ENCODE results near the gene PBRM1.
A peak's percentile ranks its signal among the peaks of the same experiment; 100 is the strongest.

PBRM1 gene

DNA sequence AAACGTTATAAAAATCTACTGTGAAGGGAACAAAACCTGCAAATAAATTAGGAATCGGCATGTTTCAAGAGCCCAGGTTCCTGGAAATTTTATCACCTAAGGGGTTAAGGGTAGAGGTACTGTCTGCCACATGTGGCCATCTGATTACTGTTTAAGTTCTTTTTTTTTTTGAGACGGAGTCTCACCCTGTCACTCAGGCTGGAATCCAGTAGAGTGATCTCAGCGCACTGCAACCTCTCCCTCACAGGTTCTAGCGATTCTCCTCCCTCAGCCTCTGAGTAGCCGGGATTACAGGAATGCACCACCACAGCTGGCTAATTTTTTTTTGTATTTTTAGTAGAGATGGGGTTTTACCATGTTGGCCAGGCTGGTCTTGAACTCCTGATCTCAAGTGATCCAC, 113.5 kb downstream of the PBRM1 start:
- Histone ChIP-seq H3K4me1 (ENCODE audit: control insufficient read depth, insufficient read depth, low read length, unreplicated experiment) (peaks cover 4% of the 10 kb centered on the region), H3K4me3 (ENCODE audit: low read depth, low read length) (no peak overlapping the region), H3K27me3 (ENCODE audit: insufficient read depth, low read length) (no peaks in the 10 kb centered on the region), H3K79me2 (ENCODE audit: control insufficient read depth, insufficient read depth, low read length, unreplicated experiment) (no peaks in the 10 kb centered on the region), H3K27ac (ENCODE audit: low read depth, low read length) (no peak overlapping the region), H3K36me3 (ENCODE audit: insufficient read depth, low read length) (peaks cover 2% of the 10 kb centered on the region; the same call in 1 of the 2 replicates), H2AFZ (ENCODE audit: low read length, unreplicated experiment) (no peak overlapping the region)

DNA sequence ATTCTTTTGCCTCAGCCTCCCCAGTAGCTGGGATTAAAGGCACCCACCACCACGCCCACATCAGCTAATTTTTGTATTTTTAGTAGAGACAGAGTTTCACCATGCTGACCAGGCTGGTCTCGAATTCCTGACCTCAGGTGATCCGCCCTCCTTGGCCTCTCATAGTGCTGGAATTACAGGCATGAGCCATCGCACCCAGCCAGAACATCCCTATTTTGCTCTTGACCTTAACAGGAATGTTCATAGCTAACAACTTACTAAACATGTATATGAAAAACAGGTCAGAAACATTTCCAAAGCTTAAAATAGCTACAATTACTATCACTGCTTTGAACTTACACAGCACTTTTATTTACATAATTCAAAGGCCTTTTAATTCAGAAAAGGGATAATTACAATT, 115.6 kb downstream of the PBRM1 start:
- Histone ChIP-seq H3K27ac (ENCODE audit: low read depth, low read length) (peak overlapping the region; percentile 38), H3K4me3 (ENCODE audit: low read depth, low read length) (no peak overlapping the region), H3K79me2 (ENCODE audit: control insufficient read depth, insufficient read depth, low read length, unreplicated experiment) (no peaks in the 10 kb centered on the region), H2AFZ (ENCODE audit: low read length, unreplicated experiment) (no peak overlapping the region), H3K27me3 (ENCODE audit: insufficient read depth, low read length) (no peaks in the 10 kb centered on the region), H3K36me3 (ENCODE audit: insufficient read depth, low read length) (0 out of 2 replicates have a peak, but pooled peaks cover 5% of the 10 kb centered on the region), H3K4me1 (ENCODE audit: control insufficient read depth, insufficient read depth, low read length, unreplicated experiment) (peaks cover 4% of the 10 kb centered on the region)

DNA sequence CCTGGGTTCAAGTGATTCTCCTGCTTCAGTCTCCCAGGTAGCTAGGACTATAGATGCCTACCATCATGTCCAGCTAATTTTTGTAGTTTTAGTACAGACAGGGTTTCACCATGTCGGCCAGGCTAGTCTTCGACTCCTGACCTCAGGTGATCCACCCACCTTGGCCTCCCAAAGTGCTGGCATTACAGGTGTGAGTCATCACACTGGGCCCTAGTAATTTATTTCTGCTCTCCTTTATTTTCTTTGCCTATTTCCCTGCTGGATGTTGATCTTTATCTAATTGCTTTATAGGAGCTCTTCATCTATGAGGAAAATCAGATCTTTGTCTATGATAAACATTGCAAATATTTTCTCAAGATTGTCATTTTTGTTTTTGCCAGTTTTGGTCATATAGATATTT, 117.6 kb downstream of the PBRM1 start:
- Histone ChIP-seq H3K4me3 (ENCODE audit: low read depth, low read length) (no peak overlapping the region), H3K4me1 (ENCODE audit: control insufficient read depth, insufficient read depth, low read length, unreplicated experiment) (peaks cover 4% of the 10 kb centered on the region), H3K27ac (ENCODE audit: low read depth, low read length) (no peak overlapping the region), H3K36me3 (ENCODE audit: insufficient read depth, low read length) (peaks cover 10% of the 10 kb centered on the region), H3K27me3 (ENCODE audit: insufficient read depth, low read length) (no peaks in the 10 kb centered on the region), H3K79me2 (ENCODE audit: control insufficient read depth, insufficient read depth, low read length, unreplicated experiment) (no peaks in the 10 kb centered on the region), H2AFZ (ENCODE audit: low read length, unreplicated experiment) (no peak overlapping the region)

DNA sequence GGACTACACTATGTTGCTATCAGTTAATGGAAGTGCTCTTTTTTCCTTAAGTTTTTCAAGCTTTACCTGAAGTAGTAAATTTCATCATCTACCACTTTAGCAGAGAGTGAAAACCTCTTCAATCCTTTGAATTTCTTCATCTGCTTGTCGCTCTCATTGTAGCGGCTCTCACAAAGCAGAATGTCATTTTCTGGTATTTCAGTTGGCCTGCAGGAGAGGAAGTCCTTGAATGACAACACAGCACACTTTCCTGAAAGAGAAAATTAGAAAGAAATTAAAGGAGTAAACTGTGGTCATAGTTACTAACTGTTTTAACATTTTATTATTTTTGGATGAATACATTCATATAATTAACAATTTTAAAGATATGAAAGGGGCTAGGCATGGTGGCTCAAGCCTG, 121.7 kb downstream of the PBRM1 start:
- Histone ChIP-seq H3K79me2 (ENCODE audit: control insufficient read depth, insufficient read depth, low read length, unreplicated experiment) (no peaks in the 10 kb centered on the region), H3K36me3 (ENCODE audit: insufficient read depth, low read length) (peaks cover 37% of the 10 kb centered on the region), H3K4me1 (ENCODE audit: control insufficient read depth, insufficient read depth, low read length, unreplicated experiment) (no peaks in the 10 kb centered on the region), H3K4me3 (ENCODE audit: low read depth, low read length) (no peak overlapping the region), H3K27me3 (ENCODE audit: insufficient read depth, low read length) (no peaks in the 10 kb centered on the region), H3K27ac (ENCODE audit: low read depth, low read length) (no peak overlapping the region), H2AFZ (ENCODE audit: low read length, unreplicated experiment) (no peak overlapping the region)

DNA sequence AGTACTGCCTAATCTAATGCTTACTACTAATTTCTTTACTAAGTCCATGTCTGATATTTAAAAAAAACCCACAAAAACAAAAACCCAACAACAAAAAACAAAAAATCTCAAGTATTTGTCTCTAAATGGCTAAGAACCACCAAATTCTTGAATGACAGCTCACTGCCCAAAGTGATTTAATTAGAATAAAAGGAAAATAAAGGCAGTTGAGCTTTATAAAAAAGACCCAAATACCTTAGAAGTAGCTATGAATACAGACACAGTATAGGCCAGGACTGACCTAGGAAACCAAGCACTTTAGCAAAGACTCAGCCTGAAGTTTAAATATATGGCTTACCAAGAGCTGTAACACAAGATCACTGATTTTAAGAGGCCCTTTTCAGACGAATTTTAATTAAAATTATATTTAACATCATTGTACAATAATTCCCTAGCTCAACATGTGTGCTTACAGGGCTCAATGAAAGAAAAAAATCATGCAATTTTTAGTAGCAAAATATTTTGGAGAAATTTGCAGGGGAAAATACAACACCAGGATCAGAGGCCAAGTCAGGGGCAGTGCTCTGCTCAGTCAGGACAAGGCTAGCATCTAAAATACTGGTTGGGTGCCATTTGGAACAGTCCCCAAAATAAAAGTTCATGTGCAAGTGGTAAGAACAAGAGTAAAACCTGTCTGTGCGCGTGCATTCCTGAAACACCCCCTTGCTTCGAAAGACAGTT, 124.5 kb downstream of the PBRM1 start:
- Histone ChIP-seq H3K27me3 (ENCODE audit: insufficient read depth, low read length) (no peaks in the 10 kb centered on the region), H3K36me3 (ENCODE audit: insufficient read depth, low read length) (peaks cover 41% of the 10 kb centered on the region), H2AFZ (ENCODE audit: low read length, unreplicated experiment) (no peak overlapping the region), H3K4me3 (ENCODE audit: low read depth, low read length) (no peak overlapping the region), H3K79me2 (ENCODE audit: control insufficient read depth, insufficient read depth, low read length, unreplicated experiment) (no peaks in the 10 kb centered on the region), H3K27ac (ENCODE audit: low read depth, low read length) (no peak overlapping the region), H3K4me1 (ENCODE audit: control insufficient read depth, insufficient read depth, low read length, unreplicated experiment) (no peaks in the 10 kb centered on the region)

DNA sequence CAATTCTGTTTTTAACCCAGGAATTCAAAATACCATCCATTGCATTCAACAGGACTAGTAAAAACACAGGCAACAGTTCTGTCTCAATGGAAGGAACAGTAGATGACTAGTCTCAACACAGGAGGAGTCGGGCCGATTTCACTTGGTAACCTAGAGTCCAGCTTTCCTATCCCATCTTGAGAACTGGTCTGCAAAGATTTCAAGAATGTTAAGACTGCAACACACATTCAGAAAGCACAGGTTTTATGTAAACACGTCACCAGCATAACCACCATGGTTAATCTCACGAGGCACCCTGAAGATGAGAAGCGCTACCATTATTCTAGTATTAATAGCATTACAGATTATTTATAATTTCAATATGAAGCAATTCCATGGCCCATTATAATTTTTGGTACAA, 127.3 kb downstream of the PBRM1 start:
- Histone ChIP-seq H3K4me1 (ENCODE audit: control insufficient read depth, insufficient read depth, low read length, unreplicated experiment) (no peaks in the 10 kb centered on the region), H3K27me3 (ENCODE audit: insufficient read depth, low read length) (no peaks in the 10 kb centered on the region), H3K27ac (ENCODE audit: low read depth, low read length) (no peak overlapping the region), H3K36me3 (ENCODE audit: insufficient read depth, low read length) (peaks cover 52% of the 10 kb centered on the region), H3K79me2 (ENCODE audit: control insufficient read depth, insufficient read depth, low read length, unreplicated experiment) (no peaks in the 10 kb centered on the region), H3K4me3 (ENCODE audit: low read depth, low read length) (no peak overlapping the region), H2AFZ (ENCODE audit: low read length, unreplicated experiment) (no peak overlapping the region)

DNA sequence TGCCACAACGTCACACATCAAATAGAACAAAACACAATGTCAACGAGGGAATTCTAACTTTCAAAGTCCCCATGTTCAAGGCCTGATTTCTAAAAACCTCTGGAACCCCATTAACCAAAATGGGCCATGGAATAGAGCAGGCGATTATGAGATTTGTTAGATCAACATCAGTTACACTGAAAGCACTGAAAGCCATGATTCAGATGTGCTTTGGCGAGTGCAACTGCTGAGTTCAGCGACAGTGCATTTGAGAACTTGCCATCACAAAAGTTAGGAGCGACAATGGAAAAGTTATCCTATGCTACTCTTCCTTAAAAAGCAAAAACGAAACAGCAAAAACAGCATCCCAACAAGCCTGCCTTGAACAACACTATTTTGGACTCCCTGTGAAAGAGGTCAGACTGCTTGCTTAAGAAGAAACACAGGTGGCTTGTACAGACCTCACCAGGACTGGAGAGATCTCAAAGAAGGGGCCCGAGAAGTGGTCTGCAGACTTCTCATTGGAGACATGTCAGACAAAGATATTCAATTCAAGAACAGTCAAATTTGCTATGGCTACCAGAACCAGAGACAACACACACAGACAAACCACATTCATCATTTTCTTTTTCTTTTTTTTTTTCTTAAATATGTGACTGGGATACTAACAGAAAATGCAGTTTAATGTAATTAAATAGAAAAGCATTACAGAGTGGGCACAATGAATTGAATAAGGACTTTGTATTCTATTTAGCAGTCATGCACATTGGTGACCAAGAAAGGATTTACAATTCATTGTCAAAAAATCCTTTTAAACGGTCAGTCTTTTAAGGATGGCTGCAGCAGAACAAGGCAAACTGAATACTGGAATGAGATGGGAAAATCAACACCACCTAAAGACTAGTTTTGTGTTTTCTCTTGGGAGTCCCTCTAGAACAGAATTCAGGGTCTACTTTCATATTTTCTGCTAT, 128.4 kb downstream of the PBRM1 start:
- H3K27me3 ChIP-seq (ENCODE audit: insufficient read depth, low read length): no peaks in the 10 kb centered on the region
- H3K4me1 ChIP-seq (ENCODE audit: control insufficient read depth, insufficient read depth, low read length, unreplicated experiment): no peaks in the 10 kb centered on the region
- H3K36me3 ChIP-seq (ENCODE audit: insufficient read depth, low read length): peaks cover 47% of the 10 kb centered on the region
- H3K4me3 ChIP-seq (ENCODE audit: low read depth, low read length): no peak overlapping the region
- no peak overlapping the region for H2AFZ ChIP-seq (ENCODE audit: low read length, unreplicated experiment)
- H3K79me2 ChIP-seq (ENCODE audit: control insufficient read depth, insufficient read depth, low read length, unreplicated experiment): no peaks in the 10 kb centered on the region
- no peak overlapping the region for H3K27ac ChIP-seq (ENCODE audit: low read depth, low read length)

DNA sequence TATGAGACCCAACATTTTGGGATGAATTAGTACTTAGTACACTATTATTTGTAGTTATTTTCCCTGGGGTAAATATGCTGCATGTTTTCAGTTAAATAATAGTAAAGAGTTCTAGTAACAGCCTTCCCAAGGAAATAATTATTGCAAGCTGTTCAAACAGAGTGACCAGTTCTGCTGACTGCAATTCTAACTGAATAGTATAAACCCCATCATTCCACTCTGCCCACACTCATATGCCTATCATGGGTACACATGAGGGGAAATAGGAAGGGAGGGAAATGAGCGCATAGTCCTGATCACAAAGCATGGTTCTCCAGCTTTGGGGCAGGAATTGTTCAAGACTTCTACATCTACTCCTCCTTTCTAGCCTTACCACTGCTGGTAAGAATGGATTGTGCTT, 130.7 kb downstream of the PBRM1 start:
- H3K27me3 ChIP-seq (ENCODE audit: insufficient read depth, low read length): no peaks in the 10 kb centered on the region

DNA sequence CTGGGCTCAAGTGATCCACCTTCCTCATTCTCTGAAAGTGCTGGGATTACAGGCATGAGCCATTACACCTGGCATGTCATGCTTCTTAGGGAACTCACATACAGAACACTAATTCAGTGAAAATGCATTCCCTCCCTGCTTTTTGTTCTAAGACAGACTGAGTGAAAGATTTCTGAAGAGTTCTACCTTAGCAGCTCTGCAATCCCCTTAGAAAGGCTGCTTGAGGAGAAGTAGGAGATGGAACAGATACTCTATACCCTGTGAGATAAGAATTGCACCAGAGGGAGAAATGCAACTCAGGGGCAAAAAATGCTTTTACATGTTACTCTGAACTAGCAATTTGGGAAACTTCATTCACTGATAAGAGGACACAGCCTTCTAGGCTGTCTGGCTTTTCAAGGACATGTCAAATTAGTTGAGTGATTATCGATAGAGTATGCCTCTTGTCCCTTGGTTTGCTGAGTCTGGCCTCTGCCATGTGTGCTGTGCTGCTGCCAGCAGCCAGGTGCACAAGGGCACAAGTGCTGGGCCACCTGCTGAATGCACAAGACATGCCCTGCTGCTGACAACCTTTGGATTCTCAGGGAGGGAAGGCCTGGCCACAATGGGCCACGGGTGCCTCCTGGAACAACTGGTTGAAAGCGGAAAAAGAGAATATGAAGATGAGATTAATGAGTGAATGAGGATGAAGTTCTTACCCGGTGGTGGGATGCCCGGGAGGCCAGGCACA, 131.5 kb downstream of the PBRM1 start:
- Histone ChIP-seq H3K27me3 (ENCODE audit: insufficient read depth, low read length) (no peaks in the 10 kb centered on the region), H3K4me3 (ENCODE audit: low read depth, low read length) (no peak overlapping the region), H3K79me2 (ENCODE audit: control insufficient read depth, insufficient read depth, low read length, unreplicated experiment) (no peaks in the 10 kb centered on the region), H2AFZ (ENCODE audit: low read length, unreplicated experiment) (no peak overlapping the region), H3K27ac (ENCODE audit: low read depth, low read length) (no peak overlapping the region), H3K4me1 (ENCODE audit: control insufficient read depth, insufficient read depth, low read length, unreplicated experiment) (no peaks in the 10 kb centered on the region), H3K36me3 (ENCODE audit: insufficient read depth, low read length) (peaks cover 26% of the 10 kb centered on the region; the same call in 1 of the 2 replicates)

More for the DNA sequence above, 130.7 kb downstream of the PBRM1 start:
- Histone ChIP-seq H3K4me3 (ENCODE audit: low read depth, low read length) (no peak overlapping the region), H2AFZ (ENCODE audit: low read length, unreplicated experiment) (no peak overlapping the region), H3K27ac (ENCODE audit: low read depth, low read length) (no peak overlapping the region), H3K79me2 (ENCODE audit: control insufficient read depth, insufficient read depth, low read length, unreplicated experiment) (no peaks in the 10 kb centered on the region), H3K36me3 (ENCODE audit: insufficient read depth, low read length) (peaks cover 34% of the 10 kb centered on the region; the same call in 1 of the 2 replicates), H3K4me1 (ENCODE audit: control insufficient read depth, insufficient read depth, low read length, unreplicated experiment) (no peaks in the 10 kb centered on the region)

DNA sequence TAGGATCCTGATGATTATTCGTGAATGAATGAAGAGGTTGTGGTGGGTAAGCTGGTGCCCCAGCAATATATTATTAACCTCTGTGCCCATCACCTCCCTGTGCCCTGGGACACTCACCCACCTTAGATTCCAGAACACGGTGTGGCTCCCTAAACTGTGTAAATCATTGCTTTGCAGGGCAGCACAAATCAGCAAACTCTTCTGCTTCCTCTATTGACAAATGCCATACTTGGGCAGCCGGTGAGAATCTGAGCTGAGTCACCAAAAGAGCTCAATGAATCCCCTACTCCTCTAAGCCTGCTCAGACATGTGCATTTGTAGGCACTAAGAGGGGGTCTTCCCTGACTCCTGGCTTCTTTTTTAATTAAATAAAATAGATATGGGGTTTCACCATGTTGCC, 133.6 kb downstream of the PBRM1 start:
- no peak overlapping the region for H3K27ac ChIP-seq (ENCODE audit: low read depth, low read length)
- H3K4me1 ChIP-seq (ENCODE audit: control insufficient read depth, insufficient read depth, low read length, unreplicated experiment): no peaks in the 10 kb centered on the region
- no peak overlapping the region for H2AFZ ChIP-seq (ENCODE audit: low read length, unreplicated experiment)
- H3K27me3 ChIP-seq (ENCODE audit: insufficient read depth, low read length): no peaks in the 10 kb centered on the region
- peaks cover 25% of the 10 kb centered on the region for H3K36me3 ChIP-seq (ENCODE audit: insufficient read depth, low read length)
- no peaks in the 10 kb centered on the region for H3K79me2 ChIP-seq (ENCODE audit: control insufficient read depth, insufficient read depth, low read length, unreplicated experiment)
- no peak overlapping the region for H3K4me3 ChIP-seq (ENCODE audit: low read depth, low read length)
